ENCODE results near the gene MALAT1. TPM values are rescaled to one million over a fixed set of nuclear protein-coding genes. Genes with fewer than 3 reads are reported as not detected.
A peak's percentile ranks its signal among the peaks of the same experiment; 100 is the strongest.

The MALAT1 gene
- total and polyA plus RNA-seq, 2 of the 8 experiments (the other 6 are each of a cell fraction or from before 2014, with no cell fraction given) = 115 to 984 TPM

GRCh38 chr11:65499713-65500386 lies 1.0 kb downstream of the MALAT1 start:
- H3K23me2 ChIP-seq (ENCODE audit: low read depth, low read length) = peaks cover 15% of the 10 kb centered on the region
- H3K27ac ChIP-seq (ENCODE audit: low read depth, low read length) = peak overlapping the region; percentile 99
- H3K23ac ChIP-seq (ENCODE audit: insufficient read length) = no peak overlapping the region
- H4K5ac ChIP-seq (ENCODE audit: insufficient read length, low read depth, low read length) = no peak overlapping the region
- POLR2A ChIA-PET (ENCODE audit: partially characterized antibody) = interaction anchor here (0.7 to 29.8 kb wide), 37 partner anchors 4 to 356 kb away, joined by 3 to 1569 read pairs (median 6); partner anchors contain the start of genes DPF2, FAM89B, FRMD8 and KCNK7
- no peak overlapping the region for H2BK120ac ChIP-seq (replicated peaks; ENCODE audit: low read depth, low read length)
- no peak overlapping the region for H2BK12ac ChIP-seq (ENCODE audit: low read depth, low read length)
- H3K9me3 ChIP-seq (ENCODE audit: insufficient read depth in 2 of 2, low read depth in 1 of 2, low read length in 1 of 2) = no peaks in the 10 kb centered on the region
- H3K4me1 ChIP-seq (replicated peaks in 1 of 4; ENCODE audit: control insufficient read depth in 3 of 4, insufficient read depth in 4 of 4, low read length in 3 of 4) = peaks cover 5 to 12% (median 7%) of the 10 kb centered on the region in 4 experiments; a peak in 6 of 7 replicates
- H3K14ac ChIP-seq (ENCODE audit: insufficient read length) = no peak overlapping the region
- no peak overlapping the region for H2AFZ ChIP-seq (ENCODE audit: low read length)
- no peak overlapping the region for H3K4ac ChIP-seq (replicated peaks; ENCODE audit: insufficient read length, low read depth, low read length)
- H3K27me3 ChIP-seq (replicated peaks in 1 of 4; ENCODE audit: control insufficient read depth in 3 of 4, extremely low read depth in 1 of 4, insufficient read depth in 3 of 4, low read length in 3 of 4) = no peaks in the 10 kb centered on the region
- H3K9ac ChIP-seq (replicated peaks in 1 of 4; ENCODE audit: extremely low read depth in 1 of 4, low read depth in 3 of 4, low read length in 3 of 4) = peak overlapping the region; percentile 95 to 99 (median 96)
- no peak overlapping the region for H3K56ac ChIP-seq (replicated peaks; ENCODE audit: insufficient read length, low read depth, low read length)
- no peak overlapping the region; the same call in 1 of the 2 replicates for H2BK5ac ChIP-seq (ENCODE audit: low read depth, low read length)
- no peak overlapping the region for H4K91ac ChIP-seq (replicated peaks; ENCODE audit: insufficient read length, low read length)
- H2BK20ac ChIP-seq (ENCODE audit: low read length) = no peak overlapping the region
- WGBS, 2 experiments (ENCODE audit: extremely low coverage in 1 of 2, insufficient coverage in 1 of 2, insufficient read length in 1 of 2, insufficient replicate concordance in 2 of 2, low coverage in 1 of 2, low lambda C conversion rate in 2 of 2, missing lambda C conversion rate in 1 of 2) = 4% methylated on average over 3 of the region's 3 CpGs; no CpG with 5 or more reads in 1 of the 2 experiments
- FAIRE-seq = no peak
- CTCF ChIA-PET (ENCODE audit: partially characterized antibody) = interaction anchor here (1.2 to 29.0 kb wide), 8 partner anchors 7 to 184 kb away, joined by 3 to 809 read pairs (median 12); partner anchors contain the start of gene ZNRD2
- H3K4me2 ChIP-seq (ENCODE audit: insufficient read depth in 1 of 2, low read depth in 2 of 2, low read length in 2 of 2) = peak overlapping the region; percentile 75 to 90
- H3K4me3 ChIP-seq (ENCODE audit: extremely low read depth in 1 of 4, insufficient read depth in 2 of 4, low read depth in 3 of 4, low read length in 4 of 4) = peak overlapping the region; percentile 93 to 100 (median 98)
- H3K79me2 ChIP-seq (ENCODE audit: control insufficient read depth in 1 of 2, insufficient read depth in 2 of 2, low read length in 2 of 2) = peaks cover 45 to 79% of the 10 kb centered on the region in 2 experiments
- H4K8ac ChIP-seq (ENCODE audit: extremely low read depth, insufficient read depth, low read length) = no peak overlapping the region
- no peak for DNase-seq (ENCODE audit: low read depth in 1 of 2, low spot score in 2 of 2)
- H3K18ac ChIP-seq (ENCODE audit: extremely low read depth, low read length) = no peak overlapping the region
- peaks cover 29 to 50% (median 37%) of the 10 kb centered on the region in 4 experiments for H3K36me3 ChIP-seq (ENCODE audit: control insufficient read depth in 2 of 4, insufficient read depth in 4 of 4, low read length in 3 of 4)
- H3K79me1 ChIP-seq (ENCODE audit: low read depth, low read length) = no peaks in the 10 kb centered on the region
- peaks cover 33 to 43% of the 10 kb centered on the region in 2 experiments for H4K20me1 ChIP-seq (replicated peaks in 1 of 2; ENCODE audit: control insufficient read depth in 1 of 2, insufficient read depth in 2 of 2, low read length in 2 of 2)
- no peak overlapping the region for H2AK5ac ChIP-seq (ENCODE audit: low read depth, low read length)
- H2BK15ac ChIP-seq (ENCODE audit: low read length) = no peak overlapping the region
